ENCODE data around the gene PTPRN2.

PTPRN2 gene

DNA sequence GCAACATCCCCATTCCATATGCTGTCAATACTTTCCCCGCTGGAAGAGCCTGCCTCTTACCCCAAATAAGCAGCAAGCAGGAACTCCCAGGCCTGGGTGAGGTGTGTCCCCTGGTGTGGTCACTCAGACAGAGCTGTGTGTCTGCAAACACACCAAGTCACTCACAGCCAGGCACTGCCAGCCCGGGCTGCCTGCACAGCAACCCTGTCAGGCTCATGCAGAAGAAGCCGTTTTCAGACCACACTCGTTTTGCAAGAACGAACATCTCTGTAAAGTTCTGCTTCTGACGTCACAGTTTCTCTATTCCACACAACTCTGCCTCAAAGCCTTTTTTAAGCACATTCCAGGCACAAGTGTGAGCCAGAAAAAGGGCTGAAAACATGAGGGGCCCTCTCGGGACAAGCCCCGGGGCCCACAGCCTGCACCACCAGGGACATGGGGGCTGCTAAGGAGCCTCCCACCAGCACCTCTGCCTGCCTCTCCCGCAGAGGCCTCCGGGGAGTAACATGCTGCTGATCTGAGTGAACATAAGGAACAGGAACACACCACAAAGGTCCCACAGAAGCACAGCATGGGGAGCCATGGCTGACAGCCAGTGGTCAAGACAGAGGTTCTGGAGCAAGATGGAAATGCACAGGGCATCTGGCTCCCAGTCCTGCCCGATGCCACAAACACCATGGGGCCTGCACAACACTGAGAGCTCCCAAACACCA lies 11.4 kb downstream of the PTPRN2 start:
- peak; percentile 36 to 56 for DNase-seq

DNA sequence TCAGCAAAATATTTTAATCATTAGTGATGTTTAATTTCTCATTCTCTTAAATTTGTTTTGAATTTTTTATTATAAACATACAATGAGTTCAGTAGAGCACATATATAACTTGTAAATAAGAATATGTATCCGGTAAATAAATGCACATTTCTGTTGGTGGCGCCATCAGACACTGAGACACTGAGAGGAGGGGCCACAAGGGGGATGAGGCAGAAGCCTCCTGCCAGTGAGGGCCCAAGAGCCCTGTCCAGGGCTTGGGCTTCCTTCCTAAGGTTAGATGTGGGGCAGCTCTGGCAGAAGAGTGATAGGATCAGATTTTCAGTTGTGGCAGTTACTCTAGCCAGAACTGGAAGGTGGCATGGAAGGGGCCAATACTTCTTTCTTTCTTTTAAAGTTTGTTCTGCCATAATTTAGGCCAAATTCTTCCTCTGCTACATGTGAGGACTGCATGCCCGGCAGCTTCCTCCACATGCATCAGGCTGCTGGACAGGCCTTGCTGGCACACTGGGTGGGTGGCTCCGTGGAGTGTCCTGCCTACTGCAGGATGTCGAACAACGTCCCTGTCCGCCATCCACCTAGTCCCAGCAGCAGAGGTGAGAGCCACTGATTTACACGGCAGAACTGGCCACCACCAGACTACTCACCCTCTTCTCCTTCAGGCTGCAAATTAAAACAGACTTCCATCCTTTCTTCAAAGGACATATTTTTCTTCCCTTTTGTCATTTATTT lies 13.2 kb downstream of the PTPRN2 start:
- no peak for DNase-seq

DNA sequence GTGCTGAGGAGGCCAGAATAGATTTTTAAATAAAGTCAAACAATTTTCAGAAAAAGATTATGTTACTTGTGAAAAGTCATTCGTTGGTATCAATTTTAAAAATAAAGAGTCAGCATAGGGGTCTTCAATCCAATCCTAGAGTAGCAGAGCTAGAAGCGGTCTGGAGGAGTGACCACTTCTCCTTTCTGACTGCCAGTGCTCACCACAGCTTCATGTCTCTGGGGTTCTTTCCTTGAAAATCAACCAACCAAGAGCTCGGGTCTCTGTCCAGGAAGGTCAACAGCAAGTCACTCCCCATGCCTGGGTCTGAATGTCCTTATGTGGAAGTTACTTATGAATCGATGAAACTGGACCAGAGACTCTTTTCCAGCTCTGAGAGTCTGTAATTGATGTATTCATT lies 14.3 kb downstream of the PTPRN2 start:
- DNase-seq, result no peak

DNA sequence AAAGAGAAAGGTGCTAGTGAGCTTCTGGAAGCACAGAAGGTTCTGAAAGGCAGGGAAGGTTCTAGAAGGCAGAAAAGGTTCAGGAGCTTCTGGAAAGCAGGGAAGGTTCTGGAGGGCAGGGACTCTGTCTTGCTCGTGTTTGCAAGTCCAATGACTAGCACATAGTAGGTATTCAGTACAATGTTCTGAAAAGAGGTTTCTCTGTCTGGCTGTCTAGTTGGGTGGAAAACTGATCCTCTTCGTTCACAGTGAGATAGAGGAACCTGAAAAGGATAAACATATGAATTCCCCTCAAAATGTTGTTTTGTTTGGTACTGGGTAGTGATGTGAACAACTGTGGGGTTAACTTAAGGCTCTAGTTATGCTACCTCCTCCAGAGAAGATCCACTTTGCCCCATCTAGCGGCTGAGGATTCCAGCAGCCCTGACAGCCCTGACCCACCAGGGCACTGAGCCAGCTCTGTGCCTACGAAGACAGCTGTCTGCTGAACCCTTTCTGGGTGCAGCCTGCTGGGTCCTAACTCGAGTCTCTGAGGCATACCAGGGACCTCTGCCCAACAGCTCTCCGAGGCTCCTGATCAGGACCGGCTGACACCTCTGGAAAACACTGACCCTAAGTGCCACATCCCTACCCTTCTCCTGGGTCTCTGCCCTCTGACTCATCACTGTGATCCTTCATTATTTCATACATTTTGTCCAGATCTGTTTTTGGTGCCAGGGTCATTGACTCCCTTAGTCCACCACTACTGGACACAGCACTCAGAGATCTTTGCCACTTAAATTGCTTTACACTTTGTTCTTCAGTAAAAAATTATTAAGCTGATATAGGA lies 15.4 kb downstream of the PTPRN2 start:
- no peak for DNase-seq

DNA sequence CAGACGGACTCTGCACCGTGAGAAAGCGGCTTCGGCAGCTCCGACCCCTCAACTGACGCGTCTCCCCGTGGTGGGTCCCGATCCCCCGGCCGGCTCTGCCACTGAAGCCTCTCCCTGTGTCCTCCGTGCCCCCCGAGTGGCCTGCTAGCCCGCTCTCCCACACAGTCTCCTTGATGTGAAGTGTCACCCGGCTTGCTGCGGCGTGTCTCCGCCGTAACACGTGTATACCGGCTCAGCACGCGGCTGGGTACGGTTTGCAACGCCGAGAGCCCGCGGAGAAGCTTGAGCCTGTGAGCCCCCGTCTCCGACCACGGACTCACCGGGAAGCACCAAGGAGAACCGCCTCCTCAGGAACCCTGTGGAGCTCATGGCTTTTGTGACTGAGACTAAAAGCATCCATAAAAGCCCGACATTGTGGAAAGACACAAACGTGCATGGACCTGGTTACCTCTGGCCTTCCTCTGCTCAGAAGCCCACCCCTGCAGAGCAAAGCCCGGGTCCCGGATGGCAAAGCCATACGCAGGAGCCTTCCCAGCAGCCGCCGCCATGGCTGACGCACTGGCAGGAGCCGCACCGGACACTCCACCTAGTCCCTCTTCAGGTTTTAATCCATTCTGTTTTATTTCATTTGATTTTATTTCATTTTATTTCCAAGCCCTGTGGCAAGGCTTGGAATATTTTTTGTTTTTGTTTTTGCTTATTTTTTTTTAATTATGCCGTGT lies 17.0 kb downstream of the PTPRN2 start:
- no peak for DNase-seq

DNA sequence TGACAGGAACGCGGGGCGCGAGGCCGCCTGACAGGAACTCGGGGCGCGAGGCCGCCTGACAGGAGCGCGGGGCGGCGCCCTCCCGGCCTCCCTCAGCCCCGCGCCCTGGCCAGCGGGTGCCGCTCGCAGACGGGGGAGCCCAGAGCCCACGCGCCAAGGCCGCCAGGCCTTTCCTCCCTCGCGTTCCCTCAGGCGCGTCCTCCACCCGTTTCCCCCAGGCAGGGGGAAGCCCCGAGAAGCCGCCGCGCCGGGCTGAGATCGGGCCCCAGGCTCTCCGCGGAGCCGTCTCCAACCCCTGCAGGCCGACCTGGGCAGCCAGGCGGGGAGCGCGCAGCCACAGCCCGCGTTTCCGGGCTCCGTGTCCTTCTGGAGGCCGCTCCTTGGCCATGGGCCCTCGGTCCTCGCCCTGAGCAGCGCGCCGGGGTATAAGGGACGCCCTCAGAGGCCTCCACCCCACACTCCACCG lies 17.7 kb downstream of the PTPRN2 start:
- no peak for DNase-seq

DNA sequence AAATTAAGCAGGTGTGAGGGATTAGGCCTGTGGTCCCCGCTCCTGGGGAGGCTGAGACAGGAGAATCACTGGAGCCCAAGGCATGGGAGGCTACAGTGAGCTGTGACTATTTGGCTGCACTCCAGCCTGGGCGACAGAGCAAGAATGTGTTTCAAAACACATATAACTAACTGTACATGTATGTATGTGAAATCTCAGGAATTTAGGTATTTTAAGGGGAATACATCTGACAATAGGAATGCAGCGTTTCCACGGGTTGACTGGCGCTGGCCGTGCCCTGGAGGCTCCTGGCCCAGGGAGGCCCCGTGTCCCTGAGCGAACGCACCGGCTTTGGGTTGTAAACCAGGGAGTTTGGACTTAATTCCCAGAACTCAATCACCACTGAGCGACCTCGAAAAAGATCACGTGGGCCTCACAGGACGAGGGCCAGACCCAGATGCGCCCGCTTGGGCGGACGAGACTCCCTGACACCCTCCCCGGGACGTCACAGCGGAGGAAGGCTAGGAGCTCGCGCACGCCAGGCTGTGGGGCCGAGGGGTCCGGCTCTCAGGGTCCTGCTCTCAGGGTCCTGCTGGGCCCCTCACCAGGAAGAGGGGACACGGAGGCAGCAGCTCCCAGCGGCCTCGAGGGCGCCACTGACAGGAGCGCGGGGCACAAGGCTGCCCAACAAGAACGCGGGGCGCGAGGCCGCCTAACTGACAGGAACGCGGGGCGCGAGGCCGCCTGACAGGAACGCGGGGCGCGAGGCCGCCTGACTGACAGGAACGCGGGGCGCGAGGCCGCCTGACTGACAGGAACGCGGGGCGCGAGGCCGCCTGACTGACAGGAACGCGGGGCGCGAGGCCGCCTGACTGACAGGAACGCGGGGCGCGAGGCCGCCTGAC lies 18.4 kb downstream of the PTPRN2 start:
- no peak for DNase-seq

DNA sequence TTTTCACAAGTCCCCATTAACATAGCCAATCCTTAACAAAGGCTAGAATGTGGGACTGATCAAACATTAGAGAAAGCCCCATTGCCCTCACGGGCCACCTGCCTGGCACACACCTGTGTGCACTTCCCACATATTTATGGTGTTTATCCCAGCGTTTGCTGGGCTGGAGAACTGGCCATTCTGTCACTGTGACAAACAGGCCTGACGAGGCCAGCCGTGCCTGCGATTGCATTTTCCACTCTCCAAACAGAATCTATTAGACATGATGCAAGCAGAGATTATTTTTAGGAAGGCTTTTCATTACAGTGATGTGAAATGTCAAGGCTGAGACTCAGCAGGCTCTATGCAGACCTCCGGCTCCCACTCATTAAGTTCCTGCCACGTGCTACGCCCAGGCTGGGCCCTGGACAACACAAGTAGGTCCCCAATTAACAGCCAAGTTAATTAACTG lies 20.4 kb downstream of the PTPRN2 start:
- DNase-seq, result no peak

DNA sequence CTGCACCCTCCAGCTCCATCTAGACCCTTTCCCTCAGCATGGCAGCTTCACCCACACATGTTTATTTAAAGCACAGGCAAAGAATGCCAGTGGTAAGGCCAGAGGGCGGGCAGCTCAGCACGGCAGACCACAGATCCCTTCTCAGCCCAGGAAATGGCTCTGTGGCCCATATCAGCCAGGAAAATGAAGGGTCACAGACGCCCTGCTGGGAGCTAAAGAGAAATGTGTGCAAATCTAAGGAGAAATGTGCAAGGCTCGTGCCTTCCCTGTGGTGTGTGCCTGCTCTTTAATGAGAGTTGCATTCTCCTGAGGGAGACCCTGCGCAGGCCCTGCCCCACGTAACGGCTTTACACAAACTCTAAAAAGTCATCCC lies 23.0 kb downstream of the PTPRN2 start:
- DNase-seq, result no peak

DNA sequence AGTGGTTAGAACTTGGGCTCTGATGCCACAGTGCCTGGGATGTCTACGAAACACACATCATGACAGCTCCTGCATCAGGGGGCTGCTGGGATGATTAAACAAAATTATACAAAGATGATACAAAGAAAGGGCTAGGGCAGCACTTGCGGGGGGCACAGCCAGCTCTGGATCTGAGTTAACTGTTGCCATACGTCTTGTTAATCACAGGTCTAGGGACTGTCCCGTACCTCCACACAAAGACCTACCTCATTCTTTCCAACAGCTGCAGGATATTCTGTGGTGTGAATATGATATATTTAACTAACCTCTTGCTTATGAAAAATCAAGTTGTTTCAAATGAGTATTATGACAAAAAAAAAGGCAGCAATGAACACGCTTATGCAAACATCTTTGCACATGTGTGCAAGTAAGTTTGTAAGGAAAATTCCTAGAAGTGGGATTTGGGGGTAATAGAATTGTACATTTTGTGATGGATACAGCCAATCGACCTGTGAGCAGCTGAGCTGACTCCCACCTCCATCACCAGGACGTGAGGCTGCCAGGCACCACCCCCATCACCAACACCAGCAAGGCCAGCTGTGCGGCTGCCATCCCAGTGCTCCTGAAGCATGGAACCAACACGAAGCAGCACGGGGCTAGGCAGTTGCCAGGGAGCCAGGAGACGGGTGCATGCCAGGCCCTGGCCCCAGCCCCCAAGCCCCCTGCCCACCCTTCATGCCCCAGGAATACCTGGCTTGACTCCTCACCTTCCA lies 23.5 kb downstream of the PTPRN2 start:
- no peak for DNase-seq

DNA sequence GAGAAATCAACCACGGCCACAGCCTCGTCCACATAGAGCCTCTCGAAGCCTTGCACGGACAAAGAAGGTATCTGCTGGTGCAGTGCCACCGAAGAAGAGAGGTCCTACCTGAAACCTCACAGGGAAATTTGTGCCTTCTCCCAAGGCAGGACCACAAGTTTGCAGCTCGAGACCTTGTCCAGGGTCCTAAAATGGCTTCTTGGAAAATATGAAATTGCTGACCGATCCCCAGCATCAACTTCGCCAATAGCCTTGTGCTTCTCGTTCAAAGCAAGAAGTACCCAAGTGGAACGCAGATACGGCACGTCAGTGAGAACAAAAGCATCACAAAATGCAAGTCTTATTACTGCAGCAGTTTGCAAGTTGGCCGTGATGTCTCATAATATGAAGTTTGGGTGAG lies 24.6 kb downstream of the PTPRN2 start:
- no peak for DNase-seq

DNA sequence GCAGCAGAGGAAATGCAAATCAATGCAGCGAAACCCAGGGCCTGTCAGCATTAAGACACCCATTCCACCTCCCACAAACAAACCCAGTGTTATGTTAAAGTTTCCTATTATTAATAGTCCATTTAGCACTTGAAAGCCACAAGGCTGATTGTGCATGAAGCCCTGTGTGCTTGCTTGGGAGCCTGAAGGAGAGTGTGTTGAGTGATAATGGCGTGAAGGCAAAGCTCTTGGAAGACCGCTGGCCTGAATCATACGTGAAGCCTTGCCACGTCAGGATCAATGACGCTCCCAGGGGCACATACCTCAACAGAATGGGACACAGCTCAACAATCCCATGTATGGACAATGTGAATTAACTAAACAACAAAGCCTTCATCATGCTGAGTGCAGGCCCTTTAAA lies 25.1 kb downstream of the PTPRN2 start:
- no peak for DNase-seq

DNA sequence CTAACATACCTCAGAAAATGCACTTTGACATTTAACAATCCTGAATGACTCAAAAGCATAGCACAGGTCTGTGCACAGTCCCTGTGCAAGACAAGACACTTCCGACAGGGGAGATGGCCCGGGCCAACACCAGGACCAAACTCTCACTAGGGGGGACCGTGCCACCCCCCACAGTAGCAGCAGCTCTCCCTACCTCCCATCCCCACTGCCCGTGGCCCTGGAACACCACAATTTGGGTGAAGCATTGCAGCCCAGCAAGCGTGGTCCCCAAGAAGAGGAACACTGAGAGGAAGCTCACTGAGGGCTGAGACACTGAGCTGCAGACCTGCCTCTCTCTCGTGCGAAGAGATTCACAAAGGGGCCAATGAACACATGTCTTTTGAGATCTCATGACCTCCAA lies 26.0 kb downstream of the PTPRN2 start:
- no peak for DNase-seq

DNA sequence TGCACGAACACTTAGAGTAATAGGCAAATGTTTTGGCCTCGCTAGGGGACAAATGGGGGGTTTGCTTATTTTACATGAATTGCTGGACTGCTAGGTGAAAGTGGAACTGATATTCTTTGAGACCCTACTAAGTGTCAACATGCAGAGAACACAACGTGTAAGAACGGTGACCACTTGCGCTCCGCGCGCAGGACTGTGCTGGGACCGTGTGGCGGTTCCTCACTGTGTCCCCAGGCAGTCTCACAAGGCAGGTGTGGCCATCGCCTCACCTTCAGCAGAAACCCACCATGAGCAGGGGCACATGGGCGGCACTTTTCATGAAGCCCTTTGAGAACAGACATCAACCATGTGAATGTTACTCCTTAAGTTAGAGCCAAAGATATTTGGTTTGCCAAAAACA lies 27.2 kb downstream of the PTPRN2 start:
- no peak for DNase-seq

DNA sequence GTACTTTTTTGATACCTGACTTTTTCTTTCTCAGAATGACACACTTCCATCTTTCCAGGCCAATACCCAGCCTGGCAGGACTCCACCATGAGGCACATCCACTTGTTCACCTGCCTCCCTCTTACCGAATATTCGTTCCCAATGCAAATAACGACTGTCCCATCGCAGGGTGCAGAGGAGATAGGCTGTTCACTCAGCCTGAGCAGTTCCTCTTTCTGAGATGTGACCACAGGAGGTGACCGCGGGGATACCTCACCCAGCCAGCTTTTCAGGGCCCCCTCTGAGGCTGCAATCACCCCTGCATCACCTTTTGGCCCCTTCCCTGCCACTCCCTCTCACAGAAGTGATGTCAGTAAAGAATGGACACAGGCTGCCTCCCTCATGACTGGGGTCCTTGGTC lies 28.3 kb downstream of the PTPRN2 start:
- no peak for DNase-seq

DNA sequence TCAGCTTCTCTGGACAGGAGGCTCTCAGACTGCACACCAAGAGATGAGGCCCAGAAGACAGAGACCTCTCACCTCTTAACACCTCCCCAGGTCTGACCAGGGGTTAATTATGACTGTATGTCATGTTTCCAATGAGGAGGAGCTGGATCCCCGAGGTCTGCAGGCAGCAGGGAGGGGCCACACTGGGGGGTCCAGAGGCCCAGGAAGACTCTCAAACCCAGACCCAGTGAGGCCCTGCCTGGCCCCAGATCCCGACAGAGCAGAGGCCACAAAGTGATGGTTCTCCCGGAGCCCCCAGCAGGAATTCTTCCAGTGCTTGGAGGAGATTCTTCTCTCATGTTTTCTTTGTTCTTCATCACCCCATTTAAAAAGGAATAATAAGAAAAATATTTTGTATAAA lies 28.8 kb downstream of the PTPRN2 start:
- no peak for DNase-seq

DNA sequence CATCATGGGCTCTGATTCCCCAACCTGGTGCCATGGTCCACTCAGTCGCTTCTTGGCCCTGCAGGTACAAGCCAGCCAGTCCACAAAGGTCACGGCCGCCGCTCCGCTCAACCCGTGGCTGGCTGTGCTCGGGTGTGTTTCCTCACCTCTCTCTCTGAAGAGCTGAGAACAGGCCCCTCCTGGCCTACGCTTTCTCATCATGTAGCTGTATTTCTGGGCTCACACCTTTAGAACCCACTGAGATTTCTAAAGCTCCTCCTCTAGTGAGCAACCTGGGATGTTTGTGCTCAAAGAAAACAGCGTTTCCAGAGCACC lies 30.2 kb downstream of the PTPRN2 start:
- DNase-seq, result no peak

DNA sequence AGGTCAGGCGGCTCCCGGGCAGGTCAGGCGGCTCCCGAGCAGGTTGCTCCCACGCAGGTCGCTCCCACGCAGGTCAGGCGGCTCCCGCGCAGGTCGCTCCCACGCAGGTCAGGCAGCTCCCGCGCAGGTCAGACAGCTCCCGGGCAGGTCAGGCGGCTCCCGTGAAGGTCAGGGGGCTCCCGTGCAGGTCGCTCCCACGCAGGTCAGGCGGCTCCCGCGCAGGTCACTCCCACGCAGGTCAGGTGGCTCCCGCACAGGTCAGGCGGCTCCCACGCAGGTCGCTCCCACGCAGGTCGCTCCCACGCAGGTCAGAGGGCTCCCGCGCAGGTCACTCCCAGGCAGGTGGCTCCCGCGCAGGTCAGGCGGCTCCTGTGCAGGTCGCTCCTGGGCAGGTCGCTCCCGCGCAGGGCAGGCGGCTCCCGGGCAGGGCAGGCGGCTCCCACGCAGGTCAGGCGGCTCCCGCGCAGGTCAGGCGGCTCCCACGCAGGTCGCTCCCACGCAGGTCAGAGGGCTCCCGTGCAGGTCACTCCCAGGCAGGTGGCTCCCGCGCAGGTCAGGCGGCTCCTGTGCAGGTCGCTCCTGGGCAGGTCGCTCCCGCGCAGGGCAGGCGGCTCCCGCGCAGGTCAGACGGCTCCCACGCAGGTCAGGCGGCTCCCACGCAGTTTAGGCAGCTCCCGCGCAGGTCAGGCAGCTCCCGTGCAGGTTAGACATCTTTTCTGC lies 30.7 kb downstream of the PTPRN2 start:
- DNase-seq, result no peak

DNA sequence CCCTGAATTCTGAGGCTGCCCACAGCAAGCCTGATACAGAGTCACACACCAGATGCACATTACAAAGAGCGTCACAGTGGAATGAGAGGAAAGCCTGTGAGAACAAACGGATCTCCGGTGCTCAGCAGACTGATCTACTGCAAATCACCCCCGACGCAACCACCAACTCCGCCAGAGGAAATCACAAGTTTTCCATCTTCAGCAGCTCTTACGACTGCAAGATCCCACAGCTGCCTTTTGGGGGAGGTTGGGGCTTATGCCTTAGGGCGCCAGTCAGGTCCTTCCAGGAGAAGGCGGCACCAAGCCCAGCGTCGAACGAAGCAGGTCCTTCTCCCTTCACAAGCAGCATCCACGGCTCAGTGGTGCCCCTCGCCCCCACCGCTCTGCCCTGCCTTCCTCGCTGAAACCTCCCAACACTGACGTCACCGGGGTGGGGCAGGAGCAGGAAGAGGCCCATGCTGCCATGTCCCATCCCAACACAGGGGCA lies 32.5 kb downstream of the PTPRN2 start:
- no peak for DNase-seq

DNA sequence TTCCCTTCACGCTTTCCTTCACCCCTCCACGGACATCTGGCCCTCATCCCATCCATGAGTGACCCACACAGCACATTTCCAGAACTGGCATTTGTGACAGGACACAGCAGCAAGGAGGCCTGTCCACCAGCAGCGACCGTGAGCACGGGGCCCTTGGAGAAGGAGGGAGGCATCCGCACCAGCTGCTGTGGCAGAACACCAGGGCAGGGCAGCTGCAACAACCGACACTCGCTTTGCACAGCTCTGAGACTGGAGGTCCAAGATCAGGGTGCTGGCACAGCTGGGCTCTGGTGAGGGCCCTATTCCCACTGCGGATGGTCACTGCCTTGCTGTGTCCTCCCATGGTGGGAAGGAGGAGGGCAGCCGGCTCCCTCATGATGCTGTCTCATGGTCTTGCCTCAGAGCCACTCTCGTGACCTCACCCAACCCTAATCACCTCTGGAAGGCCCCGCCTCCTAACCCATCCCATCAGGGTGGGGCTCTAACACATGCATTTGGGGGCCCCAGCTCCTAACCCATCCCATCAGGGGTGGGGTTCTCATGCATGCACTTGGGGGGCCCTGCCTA lies 36.7 kb downstream of the PTPRN2 start:
- DNase-seq, result no peak

Data from inflammatory macrophage (primary cell).